Skeletal muscle tissue (tissue), 5 donors: ENCODE results near the gene CHKA. TPM values are rescaled to one million over a fixed set of nuclear protein-coding genes. Genes with fewer than 3 reads are reported as not detected.

Experiments
- H3K27ac ChIP-seq: one replicate; pipeline ENCODE4 v1.7.0; 2013; ENCODE audit warnings: mild to moderate bottlenecking, low read depth, low read length, inconsistent platforms
- H3K27me3 ChIP-seq, 3 donors: one replicate each; pipeline ENCODE4 v1.7.0; 2013; ENCODE audit warnings: low read length in 3 of 3; ENCODE audit not compliant: control insufficient read depth in 3 of 3, insufficient read depth in 3 of 3
- H3K36me3 ChIP-seq, 3 donors: one replicate each; pipeline ENCODE4 v1.7.0; 2013; ENCODE audit warnings: low read length in 3 of 3; ENCODE audit not compliant: control insufficient read depth in 3 of 3, insufficient read depth in 3 of 3
- H3K4me1 ChIP-seq, 3 donors: one replicate each; pipeline ENCODE4 v1.7.0; 2013; ENCODE audit warnings: low read length in 3 of 3, mild to moderate bottlenecking in 3 of 3; ENCODE audit not compliant: control insufficient read depth in 3 of 3, insufficient read depth in 3 of 3
- H3K4me3 ChIP-seq, 3 donors: one replicate each; pipeline ENCODE4 v1.7.0; 2013; ENCODE audit warnings: low read length in 3 of 3
- H3K9ac ChIP-seq, 3 donors: one replicate each; pipeline ENCODE4 v1.7.0; 2013; ENCODE audit warnings: low read length in 3 of 3, mild to moderate bottlenecking in 3 of 3, moderate library complexity in 2 of 3, low read depth in 1 of 3
- H3K9me3 ChIP-seq, 3 donors: one replicate each; pipeline ENCODE4 v1.7.0; 2013; ENCODE audit warnings: low read length in 3 of 3; ENCODE audit not compliant: control insufficient read depth in 3 of 3
- small RNA-seq: library from RNA; depleted of rRNA; stranded (forward); fragments of <200 nt; gene quantifications from one replicate; pipeline ENCODE3, GENCODE V24; 2014
- total RNA-seq: library from RNA; depleted of rRNA; stranded (reverse); fragments of >200 nt; gene quantifications from one replicate; pipeline ENCODE4 v1.2.3, GENCODE V29; 2014
- donor health status: Osteomylitis.

CHKA gene
- total RNA-seq, 1 donor from 2014 or later, result 8.9 TPM

GRCh38 chr11:68003846-68004550, 117.2 kb downstream of the CHKA start, which contains the start of gene UNC93B1:
Gene UNC93B1, minus strand, starts transcription at chr11:68004097. Its CDS starts 54 bp downstream, at chr11:68004043.
- H3K9me3 ChIP-seq, result no peaks in the 10 kb centered on the region
- peaks cover 3 to 7% (median 6%) of the 10 kb centered on the region in 3 donors for H3K4me1 ChIP-seq
- peak within 1 kb of the TSS in 1 of 3 donors; percentile 54 for H3K9ac ChIP-seq
- no peaks in the 10 kb centered on the region for H3K36me3 ChIP-seq
- no peak within 1 kb of the TSS for H3K27ac ChIP-seq
- H3K27me3 ChIP-seq, result peaks cover 0 to 14% (median 4%) of the 10 kb centered on the region in 3 donors
- peak within 1 kb of the TSS; percentile 59 to 65 (median 63) for H3K4me3 ChIP-seq

- no peak overlapping the region for H3K9ac ChIP-seq
- no peak overlapping the region for H3K27ac ChIP-seq
- H3K4me3 ChIP-seq, result peak overlapping the region in 2 of 3 donors; percentile 63 to 65
- H3K9me3 ChIP-seq, result no peaks in the 10 kb centered on the region
- H3K27me3 ChIP-seq, result peaks cover 0 to 14% (median 4%) of the 10 kb centered on the region in 3 donors
- no peaks in the 10 kb centered on the region for H3K36me3 ChIP-seq
- peaks cover 3 to 7% (median 6%) of the 10 kb centered on the region in 3 donors for H3K4me1 ChIP-seq
Measured at GRCh38 chr11:68002938-68003845, 118.0 kb downstream of the CHKA start.

Small RNA genes within 50 kb of the gene (small RNA-seq; reads per million reads assigned to genes)
- not detected for gene MIR6753

Other genes with a start within 250 kb of the CHKA start
- 10.4 TPM for gene UNC93B1, start 117.3 kb downstream of the CHKA start, total RNA-seq
- 2.6 TPM for gene ALDH3B1, start 111.1 kb downstream of the CHKA start, total RNA-seq
- 64.7 TPM for gene NDUFS8, start 90.7 kb downstream of the CHKA start, total RNA-seq
- 18.3 TPM for gene TCIRG1, start 82.4 kb downstream of the CHKA start, total RNA-seq
- gene KMT5B, start 91.9 kb upstream of the CHKA start, total RNA-seq, result 39.7 TPM
- 12.0 TPM for gene C11orf24, start 150.6 kb upstream of the CHKA start, total RNA-seq
- 31.3 TPM for gene LRP5, start 191.2 kb upstream of the CHKA start, total RNA-seq